OCI-LY3 (cell line): ENCODE data around the gene CCDC152.

Experiments
- CTCF ChIP-seq: fragments of 200-600, 300-600 bp; sonication (generic); IDR thresholded peaks from 2 replicates; pipeline ENCODE4 v1.5.1; 2014; ENCODE audit warnings: antibody characterized with exemption, low read length, low read depth
- EZH2phosphoT487 ChIP-seq: fragments of 200-600 bp; shearing (Covaris generic); IDR thresholded peaks from 2 replicates; pipeline ENCODE4 v1.6.1; 2018; ENCODE audit warnings: antibody characterized with exemption, mixed run types, low read depth

- TF ChIP-seq EZH2phosphoT487 (no peak), CTCF (no peak)
These were observed 36.4 kb upstream of the CCDC152 start for GRCh38 chr5:42720251-42720650.
